ENCODE data around the gene AMER2.
"Not testable (repeated sequence)": the region's sequence is repeated elsewhere in the genome, so short reads cannot be mapped to it uniquely, and the experiment has no call there.

AMER2 gene

GRCh38 chr13:25169951-25170553 lies 2.0 kb downstream of the AMER2 start:
- TF ChIP-seq, protein P1, sequence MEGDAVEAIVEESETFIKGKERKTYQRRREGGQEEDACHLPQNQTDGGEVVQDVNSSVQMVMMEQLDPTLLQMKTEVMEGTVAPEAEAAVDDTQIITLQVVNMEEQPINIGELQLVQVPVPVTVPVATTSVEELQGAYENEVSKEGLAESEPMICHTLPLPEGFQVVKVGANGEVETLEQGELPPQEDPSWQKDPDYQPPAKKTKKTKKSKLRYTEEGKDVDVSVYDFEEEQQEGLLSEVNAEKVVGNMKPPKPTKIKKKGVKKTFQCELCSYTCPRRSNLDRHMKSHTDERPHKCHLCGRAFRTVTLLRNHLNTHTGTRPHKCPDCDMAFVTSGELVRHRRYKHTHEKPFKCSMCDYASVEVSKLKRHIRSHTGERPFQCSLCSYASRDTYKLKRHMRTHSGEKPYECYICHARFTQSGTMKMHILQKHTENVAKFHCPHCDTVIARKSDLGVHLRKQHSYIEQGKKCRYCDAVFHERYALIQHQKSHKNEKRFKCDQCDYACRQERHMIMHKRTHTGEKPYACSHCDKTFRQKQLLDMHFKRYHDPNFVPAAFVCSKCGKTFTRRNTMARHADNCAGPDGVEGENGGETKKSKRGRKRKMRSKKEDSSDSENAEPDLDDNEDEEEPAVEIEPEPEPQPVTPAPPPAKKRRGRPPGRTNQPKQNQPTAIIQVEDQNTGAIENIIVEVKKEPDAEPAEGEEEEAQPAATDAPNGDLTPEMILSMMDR (conservative IDR thresholded peaks at IDR 0.05) = no peak
- TF ChIP-seq ZFX (IDR thresholded peaks at IDR 0.05) = no peak
- no peak overlapping the region for H3K27ac ChIP-seq

- TF ChIP-seq ZFX (IDR thresholded peaks at IDR 0.05) = no peak
- no peak overlapping the region for H3K27ac ChIP-seq
Measured at GRCh38 chr13:25169356-25169755, 2.7 kb downstream of the AMER2 start.

DNA sequence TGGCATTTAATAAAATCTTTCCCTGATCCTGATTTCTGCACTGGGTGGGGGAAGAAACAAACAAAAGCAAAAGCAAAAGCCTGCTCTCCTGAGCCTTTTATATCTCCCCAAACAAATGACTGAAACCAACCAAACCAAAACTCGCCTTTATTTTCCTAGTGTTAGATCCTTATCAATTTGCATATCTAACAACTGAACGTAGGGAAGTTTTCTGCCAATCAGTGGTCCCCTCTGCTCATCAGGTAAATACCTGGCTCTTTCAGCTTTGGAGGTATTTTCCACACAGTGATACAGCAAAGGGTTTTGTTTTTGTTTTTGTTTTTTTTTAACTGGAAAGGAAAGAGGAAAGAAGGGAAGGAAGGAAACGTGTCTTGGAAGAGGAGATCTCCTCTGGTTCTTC lies 3.3 kb downstream of the AMER2 start:
- TF ChIP-seq, protein P1 (conservative IDR thresholded peaks at IDR 0.05) = no peak
- no peak for TF ChIP-seq ZFX (IDR thresholded peaks at IDR 0.05)
- no peak overlapping the region for H3K27ac ChIP-seq

- H3K27ac ChIP-seq = no peak overlapping the region
- TF ChIP-seq, protein P1 (conservative IDR thresholded peaks at IDR 0.05) = no peak
- TF ChIP-seq ZFX (IDR thresholded peaks at IDR 0.05) = no peak
Measured at GRCh38 chr13:25167382-25168174, 4.5 kb downstream of the AMER2 start.

GRCh38 chr13:25166306-25166705 lies 5.8 kb downstream of the AMER2 start:
- TF ChIP-seq, protein P1 (conservative IDR thresholded peaks at IDR 0.05) = no peak
- TF ChIP-seq ZFX (IDR thresholded peaks at IDR 0.05) = no peak

DNA sequence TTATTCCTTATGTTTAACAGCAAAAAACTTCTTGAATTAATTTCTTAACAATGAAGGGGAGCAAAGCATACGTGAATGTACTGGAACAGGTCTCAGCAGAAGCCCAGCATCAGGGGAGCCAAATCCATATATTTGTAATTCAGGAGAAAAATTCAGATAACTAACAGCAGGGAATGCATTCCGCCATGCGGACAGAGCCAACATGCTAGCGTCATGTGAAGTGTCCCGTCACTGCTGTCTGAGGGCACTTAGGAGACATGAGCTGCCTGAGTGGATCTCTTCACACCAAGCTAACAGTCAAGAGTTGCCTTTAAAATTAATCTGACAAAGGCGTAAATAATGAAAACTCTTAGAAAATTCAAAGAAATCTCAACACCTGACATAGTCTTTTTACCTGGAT lies 6.4 kb downstream of the AMER2 start:
- no peak for TF ChIP-seq ZFX (IDR thresholded peaks at IDR 0.05)
- TF ChIP-seq, protein P1 (conservative IDR thresholded peaks at IDR 0.05) = no peak
- no peak overlapping the region for H3K27ac ChIP-seq

More at GRCh38 chr13:25166306-25166705, 5.8 kb downstream of the AMER2 start:
- no peak overlapping the region for H3K27ac ChIP-seq

- H3K27ac ChIP-seq = not testable (repeated sequence)
Measured at GRCh38 chr13:25165163-25165562, 6.9 kb downstream of the AMER2 start.

GRCh38 chr13:25157681-25158080 lies 14.4 kb downstream of the AMER2 start:
- TF ChIP-seq ZFX (IDR thresholded peaks at IDR 0.05) = no peak
- TF ChIP-seq, protein P1 (conservative IDR thresholded peaks at IDR 0.05) = no peak
- H3K27ac ChIP-seq = no peak overlapping the region

All from C4-2B (cell line).